H1 (cell line): ENCODE results near the gene ADAMTS9.

ENCODE experiments used
- CBX5 ChIP-seq: fragments of 300-800, 300-1000 bp; sonication (generic); IDR thresholded peaks from 2 replicates; pipeline ENCODE4 v1.7.1; 2016; ENCODE audit warnings: antibody characterized with exemption, low read length, low read depth
- CHD1 ChIP-seq: IDR thresholded peaks from 2 replicates; pipeline ENCODE4 v1.6.1; 2012; ENCODE audit warnings: low read depth, low read length, improper control_type of control experiment
- CHD2 ChIP-seq: IDR thresholded peaks from 2 replicates; pipeline ENCODE4 v1.6.1; 2012; ENCODE audit warnings: low read length, improper control_type of control experiment
- CREB1 ChIP-seq: IDR thresholded peaks from 2 replicates; pipeline ENCODE4 v1.6.1; 2012; ENCODE audit warnings: inconsistent platforms
- EP300 ChIP-seq, 2 experiments: IDR thresholded peaks; 1 replicate in 1 of 2; 2 replicates in 1 of 2; pipeline ENCODE4 v1.6.1; 2011 to 2012; ENCODE audit warnings: low read depth in 2 of 2, low read length in 2 of 2, mild to moderate bottlenecking in 2 of 2, borderline replicate concordance in 1 of 2, inconsistent platforms in 1 of 2, moderate library complexity in 1 of 2
- GABPA ChIP-seq: IDR thresholded peaks from 2 replicates; pipeline ENCODE4 v1.6.1; 2011; ENCODE audit warnings: mild to moderate bottlenecking, low read length, moderate library complexity, borderline replicate concordance; ENCODE audit not compliant: insufficient read depth
- POLR2A ChIP-seq, 2 experiments: IDR thresholded peaks; 1 replicate in 1 of 2; 2 replicates in 1 of 2; pipeline ENCODE4 v1.6.1; 2011; ENCODE audit warnings: low read depth in 2 of 2, low read length in 2 of 2, mild to moderate bottlenecking in 2 of 2; ENCODE audit errors: control extremely low read depth in 1 of 2
- RAD21 ChIP-seq, 2 experiments: IDR thresholded peaks in 1 of 2; conservative IDR thresholded peaks in 1 of 2; 2 replicates each; pipeline ENCODE4 v1.6.1; 2011; ENCODE audit warnings: low read depth in 2 of 2, low read length in 2 of 2, improper control_type of control experiment in 1 of 2, inconsistent platforms in 1 of 2, mild to moderate bottlenecking in 1 of 2, moderate library complexity in 1 of 2
- SP1 ChIP-seq: IDR thresholded peaks from 2 replicates; pipeline ENCODE4 v1.6.1; 2011; ENCODE audit warnings: low read depth, low read length

DNA sequence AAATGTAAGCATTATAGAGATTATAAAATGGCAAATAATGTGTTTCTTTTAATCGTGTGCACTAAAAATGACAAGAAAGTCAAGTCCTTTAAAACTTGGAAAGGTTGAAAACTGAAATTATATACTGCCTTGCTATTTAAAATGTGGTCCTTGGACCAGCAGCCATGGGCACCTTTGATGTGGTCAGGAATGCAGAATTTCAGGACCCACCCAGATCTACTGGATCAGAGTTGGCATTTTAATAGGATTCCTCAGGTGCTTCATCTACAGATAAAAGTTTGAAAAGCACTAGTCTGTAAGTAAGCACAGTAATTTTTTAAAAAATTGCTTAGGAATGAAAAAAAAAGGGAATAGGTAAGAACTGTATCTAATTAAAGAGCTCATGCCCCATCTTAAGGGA lies 55.8 kb downstream of the ADAMTS9 start:
- TF ChIP-seq CHD1 = no peak
- no peak for TF ChIP-seq RAD21 (IDR thresholded peaks at IDR 0.05 in 1 of 2, conservative IDR thresholded peaks at IDR 0.05 in 1 of 2; ENCODE audit: low read depth in 2 of 2, low read length in 2 of 2)
- no peak for TF ChIP-seq CHD2
- no peak for TF ChIP-seq GABPA
- TF ChIP-seq POLR2A (IDR thresholded peaks at IDR 0.05; ENCODE audit: control extremely low read depth in 1 of 2, low read depth in 2 of 2, low read length in 2 of 2) = no peak
- TF ChIP-seq EP300 (IDR thresholded peaks at IDR 0.05; ENCODE audit: borderline replicate concordance in 1 of 2, low read depth in 2 of 2, low read length in 2 of 2) = no peak
- no peak for TF ChIP-seq SP1
- no peak for TF ChIP-seq CBX5
- no peak for TF ChIP-seq CREB1
